GM13976 (cell line): ENCODE data around the gene ZNF32.

Experiments
- DNase-seq: peaks from one replicate; pipeline ENCODE4 v3.0.0; 2012; ENCODE audit warnings: low spot score
- in situ Hi-C: fragments of 300-500 bp; cut with MboI; formaldehyde crosslinking; loops from one replicate; pipeline ENCODE4 v1.12.0; 2022; ENCODE audit warnings: low sequenced_read_pairs, mixed read lengths, inconsistent platforms; ENCODE audit not compliant: unreplicated experiment
- TF ChIP-seq, protein P1 (sequence below): IDR thresholded peaks from 2 replicates; pipeline ENCODE4 v1.5.1; 2012; ENCODE audit warnings: borderline replicate concordance, mild to moderate bottlenecking; ENCODE audit not compliant: insufficient read depth; ENCODE audit errors: extremely low read depth, missing control alignments, control extremely low read depth

Gene ZNF32

DNA sequence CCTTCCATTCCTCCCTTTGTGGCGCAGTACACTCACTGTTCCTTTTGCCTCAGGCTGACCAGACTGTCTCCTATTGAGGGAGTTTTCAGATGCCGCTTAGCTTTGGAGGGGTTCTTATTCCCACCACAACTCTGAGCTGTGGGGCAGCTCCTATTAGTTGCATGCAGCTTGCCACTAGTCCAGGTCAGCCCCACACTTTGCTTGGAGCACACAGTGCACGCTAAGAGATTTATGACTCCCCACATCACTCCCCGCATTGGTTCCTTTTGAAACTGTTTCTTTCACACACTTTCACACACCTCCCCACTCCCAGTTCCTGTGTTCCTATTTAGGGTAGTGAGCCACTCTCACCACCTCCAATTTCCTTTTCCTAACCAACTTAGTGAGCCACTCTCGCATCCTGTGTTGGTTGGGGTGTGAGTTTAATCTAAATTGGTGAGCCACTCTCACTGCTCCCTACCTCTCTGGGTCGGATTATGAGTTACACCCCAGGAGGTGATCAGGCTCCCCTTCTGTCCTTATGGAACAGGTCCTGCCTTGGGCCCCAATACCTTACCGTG, 52.9 kb downstream of the ZNF32 start:
- no peak for DNase-seq
- TF ChIP-seq, protein P1, sequence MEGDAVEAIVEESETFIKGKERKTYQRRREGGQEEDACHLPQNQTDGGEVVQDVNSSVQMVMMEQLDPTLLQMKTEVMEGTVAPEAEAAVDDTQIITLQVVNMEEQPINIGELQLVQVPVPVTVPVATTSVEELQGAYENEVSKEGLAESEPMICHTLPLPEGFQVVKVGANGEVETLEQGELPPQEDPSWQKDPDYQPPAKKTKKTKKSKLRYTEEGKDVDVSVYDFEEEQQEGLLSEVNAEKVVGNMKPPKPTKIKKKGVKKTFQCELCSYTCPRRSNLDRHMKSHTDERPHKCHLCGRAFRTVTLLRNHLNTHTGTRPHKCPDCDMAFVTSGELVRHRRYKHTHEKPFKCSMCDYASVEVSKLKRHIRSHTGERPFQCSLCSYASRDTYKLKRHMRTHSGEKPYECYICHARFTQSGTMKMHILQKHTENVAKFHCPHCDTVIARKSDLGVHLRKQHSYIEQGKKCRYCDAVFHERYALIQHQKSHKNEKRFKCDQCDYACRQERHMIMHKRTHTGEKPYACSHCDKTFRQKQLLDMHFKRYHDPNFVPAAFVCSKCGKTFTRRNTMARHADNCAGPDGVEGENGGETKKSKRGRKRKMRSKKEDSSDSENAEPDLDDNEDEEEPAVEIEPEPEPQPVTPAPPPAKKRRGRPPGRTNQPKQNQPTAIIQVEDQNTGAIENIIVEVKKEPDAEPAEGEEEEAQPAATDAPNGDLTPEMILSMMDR, result no peak
- in situ Hi-C loops, result no loop called here

DNA sequence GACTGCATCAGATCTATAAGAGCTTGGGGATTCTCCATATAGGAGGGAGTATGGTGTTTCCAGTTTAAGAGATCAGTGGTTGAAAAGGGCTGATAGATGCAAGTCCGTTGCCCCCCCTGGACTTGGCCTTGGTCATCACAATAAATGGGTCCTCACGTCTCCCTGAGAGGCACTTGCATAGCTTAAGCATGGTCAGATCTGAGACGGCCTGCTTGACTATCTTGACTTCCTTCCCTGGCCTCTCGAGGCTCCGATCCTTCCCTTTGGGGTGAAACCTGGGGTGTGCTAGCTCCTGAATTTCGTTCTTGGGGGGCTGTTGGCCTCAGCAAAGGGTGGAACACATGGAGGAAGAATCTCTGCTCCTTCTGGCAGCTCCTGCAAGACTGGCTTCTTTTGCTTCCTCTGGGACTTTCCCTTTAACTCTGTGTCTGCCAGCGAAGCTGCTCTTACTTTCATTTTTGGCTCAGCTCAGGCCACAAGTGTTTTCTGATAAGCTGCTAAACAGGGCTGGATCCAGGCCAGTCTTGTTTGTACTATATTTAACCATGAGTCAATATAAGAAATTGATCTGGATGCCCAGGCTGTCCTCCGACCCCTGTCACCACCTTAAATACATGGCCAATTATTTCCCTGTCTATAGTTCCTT, 53.6 kb downstream of the ZNF32 start:
- peak; percentile 56 for DNase-seq
- TF ChIP-seq, protein P1, result no peak
- in situ Hi-C loops, result no loop called here
